Lower lobe of right lung (tissue), 2 donors: ENCODE measurements around the gene SEC61A2. TPM values are rescaled to one million over a fixed set of nuclear protein-coding genes. Genes with fewer than 3 reads are reported as not detected.

Experiments used
- ATAC-seq, 2 donors: fragments of 200-7000 bp; cut with Tn5 transposase; one replicate each; pipeline ENCODE4 v1.9.1; 2020 to 2022; ENCODE audit warnings: mild to moderate bottlenecking in 2 of 2, moderate library complexity in 2 of 2
- DNase-seq: peaks from one replicate; pipeline ENCODE4 v3.0.0-alpha.2; 2020
- H3K27ac ChIP-seq: fragments of 200-600 bp; one replicate; pipeline ENCODE4 v1.8.0; 2022
- H3K27me3 ChIP-seq: fragments of 200-600 bp; one replicate; pipeline ENCODE4 v1.8.0; 2022; ENCODE audit warnings: low read depth
- H3K36me3 ChIP-seq: fragments of 200-600 bp; one replicate; pipeline ENCODE4 v1.8.0; 2022; ENCODE audit warnings: mild to moderate bottlenecking
- H3K4me1 ChIP-seq: fragments of 200-600 bp; one replicate; pipeline ENCODE4 v1.8.0; 2022
- H3K4me3 ChIP-seq: fragments of 200-600 bp; one replicate; pipeline ENCODE4 v1.8.0; 2022; ENCODE audit warnings: mild to moderate bottlenecking
- H3K9me3 ChIP-seq: fragments of 200-600 bp; one replicate; pipeline ENCODE4 v1.8.0; 2022
- intact Hi-C: fragments of 100-400 bp; cut with DNase I; formaldehyde crosslinking; loops from one replicate; pipeline ENCODE4 v1.11.0; 2022
- total RNA-seq: library from RNA; stranded (reverse); fragmentation: NEBNext Ultra II Directional; extraction: Animal tissue kit (Norgen Biotek cat#: 25700); gene quantifications from one replicate; pipeline ENCODE4 v1.2.1, GENCODE V29; 2021
- TF ChIP-seq, protein P1 (sequence below): fragments of 200-600 bp; IDR thresholded peaks from one replicate; pipeline ENCODE4 v1.8.0; 2022; ENCODE audit warnings: antibody characterized with exemption, mild to moderate bottlenecking
- donor health status: DM: no; HTN: yes; CAD: no; lungs with severe emphysema.

Gene SEC61A2
- total RNA-seq, 1 donor from 2014 or later = 5.3 TPM

DNA sequence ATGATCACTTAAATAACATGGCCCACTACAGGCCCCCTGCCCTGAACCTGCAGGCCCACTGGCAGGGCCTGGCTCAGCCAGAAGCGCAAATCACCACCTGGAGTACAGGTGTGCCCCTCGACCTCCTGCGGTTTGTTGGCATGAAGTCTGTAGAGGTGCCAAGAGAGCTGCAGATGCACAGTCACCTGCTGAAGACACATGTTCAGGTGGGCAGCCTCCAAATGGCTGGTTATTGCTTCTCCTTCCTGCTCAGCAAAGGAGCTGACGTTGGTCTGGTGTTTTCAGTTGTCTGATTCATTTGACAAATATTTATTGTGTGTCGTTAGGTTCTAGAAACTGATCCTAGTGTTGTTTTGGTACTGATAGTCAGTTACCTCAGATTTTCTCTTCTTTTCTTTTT, 31.7 kb upstream of the SEC61A2 start:
- no peak overlapping the region for H3K27ac ChIP-seq
- H3K4me1 ChIP-seq = no peaks in the 10 kb centered on the region
- TF ChIP-seq, protein P1, sequence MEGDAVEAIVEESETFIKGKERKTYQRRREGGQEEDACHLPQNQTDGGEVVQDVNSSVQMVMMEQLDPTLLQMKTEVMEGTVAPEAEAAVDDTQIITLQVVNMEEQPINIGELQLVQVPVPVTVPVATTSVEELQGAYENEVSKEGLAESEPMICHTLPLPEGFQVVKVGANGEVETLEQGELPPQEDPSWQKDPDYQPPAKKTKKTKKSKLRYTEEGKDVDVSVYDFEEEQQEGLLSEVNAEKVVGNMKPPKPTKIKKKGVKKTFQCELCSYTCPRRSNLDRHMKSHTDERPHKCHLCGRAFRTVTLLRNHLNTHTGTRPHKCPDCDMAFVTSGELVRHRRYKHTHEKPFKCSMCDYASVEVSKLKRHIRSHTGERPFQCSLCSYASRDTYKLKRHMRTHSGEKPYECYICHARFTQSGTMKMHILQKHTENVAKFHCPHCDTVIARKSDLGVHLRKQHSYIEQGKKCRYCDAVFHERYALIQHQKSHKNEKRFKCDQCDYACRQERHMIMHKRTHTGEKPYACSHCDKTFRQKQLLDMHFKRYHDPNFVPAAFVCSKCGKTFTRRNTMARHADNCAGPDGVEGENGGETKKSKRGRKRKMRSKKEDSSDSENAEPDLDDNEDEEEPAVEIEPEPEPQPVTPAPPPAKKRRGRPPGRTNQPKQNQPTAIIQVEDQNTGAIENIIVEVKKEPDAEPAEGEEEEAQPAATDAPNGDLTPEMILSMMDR = no peak
- ATAC-seq = no peak
- intact Hi-C loops = no loop called here
- H3K4me3 ChIP-seq = no peak overlapping the region
- peaks cover 81% of the 10 kb centered on the region for H3K36me3 ChIP-seq
- no peaks in the 10 kb centered on the region for H3K9me3 ChIP-seq
- no peak for DNase-seq
- no peaks in the 10 kb centered on the region for H3K27me3 ChIP-seq

DNA sequence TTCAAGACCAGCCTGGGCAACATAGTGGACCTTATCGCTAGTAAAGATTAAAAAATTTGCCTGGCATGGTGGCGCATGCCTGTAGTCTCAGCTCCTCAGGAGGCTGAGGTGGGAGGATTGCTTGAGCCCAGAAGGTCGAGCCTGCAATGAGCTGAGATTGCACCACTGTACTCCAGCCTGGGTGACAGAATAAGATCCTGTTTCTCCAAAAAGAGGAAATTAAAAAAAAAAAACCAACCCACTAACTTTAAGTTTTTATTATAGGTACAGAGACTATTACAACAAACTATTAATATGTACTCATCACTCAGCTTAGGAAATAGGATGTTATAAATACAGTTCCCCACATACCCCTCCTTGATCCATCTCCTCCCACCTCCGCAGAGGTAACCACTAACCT, 30.5 kb upstream of the SEC61A2 start:
- no peak for DNase-seq
- Histone ChIP-seq H3K4me1 (no peaks in the 10 kb centered on the region), H3K27ac (no peak overlapping the region), H3K9me3 (no peaks in the 10 kb centered on the region), H3K4me3 (no peak overlapping the region), H3K36me3 (peaks cover 76% of the 10 kb centered on the region), H3K27me3 (no peaks in the 10 kb centered on the region)
- no peak for ATAC-seq
- TF ChIP-seq, protein P1 = no peak
- intact Hi-C loops = no loop called here

DNA sequence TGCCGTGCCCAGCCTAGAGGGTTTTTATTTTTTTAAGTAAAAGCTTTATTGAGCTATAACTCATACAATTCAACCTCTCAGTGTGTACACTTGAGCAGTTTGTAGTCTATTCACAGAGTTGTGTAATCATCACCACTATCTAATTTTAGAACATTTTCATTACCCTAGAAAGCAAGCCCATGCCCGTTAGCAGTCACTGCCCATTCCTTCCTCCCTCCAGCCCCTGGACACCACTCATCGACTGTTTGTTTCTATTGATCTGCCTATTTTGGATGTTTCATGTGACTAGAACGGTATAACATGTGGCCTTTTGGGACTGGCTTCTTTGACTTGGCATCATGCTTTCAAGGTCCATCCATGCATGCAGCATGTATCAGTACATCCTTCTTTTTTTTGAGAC, 25.7 kb upstream of the SEC61A2 start:
- no peak overlapping the region for H3K4me3 ChIP-seq
- no peaks in the 10 kb centered on the region for H3K4me1 ChIP-seq
- DNase-seq = no peak
- intact Hi-C loops = no loop called here
- ATAC-seq = no peak
- no peak overlapping the region for H3K27ac ChIP-seq
- no peaks in the 10 kb centered on the region for H3K27me3 ChIP-seq
- H3K36me3 ChIP-seq = peaks cover 92% of the 10 kb centered on the region
- H3K9me3 ChIP-seq = no peaks in the 10 kb centered on the region
- TF ChIP-seq, protein P1 = no peak

DNA sequence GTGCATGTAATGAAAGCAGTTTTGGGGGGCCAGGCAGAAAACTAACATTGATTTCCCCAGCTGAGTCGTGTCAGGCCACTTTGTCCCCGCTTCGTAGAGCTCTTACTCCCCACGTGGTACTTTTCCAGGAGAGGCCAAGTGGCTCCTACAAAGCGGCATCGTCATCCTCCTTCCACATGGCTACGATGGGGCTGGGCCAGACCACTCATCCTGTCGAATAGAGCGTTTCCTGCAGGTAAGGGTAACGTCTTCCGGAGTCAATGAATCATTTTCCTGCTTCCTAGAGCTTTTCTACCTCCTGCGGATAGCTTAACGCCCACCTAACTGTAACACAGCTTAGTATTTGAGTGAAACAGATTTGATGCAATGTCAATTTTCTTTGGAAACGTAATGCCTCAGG, 21.7 kb upstream of the SEC61A2 start:
- no peaks in the 10 kb centered on the region for H3K4me1 ChIP-seq
- intact Hi-C loops = no loop called here
- H3K27ac ChIP-seq = no peak overlapping the region
- no peaks in the 10 kb centered on the region for H3K27me3 ChIP-seq
- ATAC-seq (no peak), DNase-seq (no peak)
- H3K4me3 ChIP-seq = no peak overlapping the region
- peaks cover 87% of the 10 kb centered on the region for H3K36me3 ChIP-seq
- TF ChIP-seq, protein P1 = no peak
- no peaks in the 10 kb centered on the region for H3K9me3 ChIP-seq

DNA sequence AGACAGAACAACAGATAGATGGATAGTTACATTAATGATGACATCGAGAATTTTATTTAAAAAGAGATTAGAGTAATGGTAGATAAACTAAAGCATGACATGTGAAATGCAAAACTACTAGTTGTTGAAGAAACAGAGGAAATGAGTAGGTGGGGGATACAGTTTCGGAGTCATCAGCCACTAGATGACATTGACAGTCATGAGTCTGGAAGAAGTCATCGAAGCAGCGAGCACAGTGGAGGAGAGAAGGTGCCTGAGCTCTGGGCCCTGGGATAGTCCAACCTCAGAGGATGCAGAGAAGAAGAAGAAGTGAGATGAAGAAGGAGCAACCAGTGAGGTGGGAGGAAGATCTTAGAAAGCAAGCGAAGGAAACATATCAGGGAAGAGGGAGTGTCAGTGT, 20.2 kb upstream of the SEC61A2 start:
- peaks cover 92% of the 10 kb centered on the region for H3K36me3 ChIP-seq
- no peak for ATAC-seq
- intact Hi-C loops = no loop called here
- no peak overlapping the region for H3K27ac ChIP-seq
- no peak overlapping the region for H3K4me3 ChIP-seq
- H3K9me3 ChIP-seq = no peaks in the 10 kb centered on the region
- no peaks in the 10 kb centered on the region for H3K27me3 ChIP-seq
- H3K4me1 ChIP-seq = no peaks in the 10 kb centered on the region
- TF ChIP-seq, protein P1 = no peak
- no peak for DNase-seq

DNA sequence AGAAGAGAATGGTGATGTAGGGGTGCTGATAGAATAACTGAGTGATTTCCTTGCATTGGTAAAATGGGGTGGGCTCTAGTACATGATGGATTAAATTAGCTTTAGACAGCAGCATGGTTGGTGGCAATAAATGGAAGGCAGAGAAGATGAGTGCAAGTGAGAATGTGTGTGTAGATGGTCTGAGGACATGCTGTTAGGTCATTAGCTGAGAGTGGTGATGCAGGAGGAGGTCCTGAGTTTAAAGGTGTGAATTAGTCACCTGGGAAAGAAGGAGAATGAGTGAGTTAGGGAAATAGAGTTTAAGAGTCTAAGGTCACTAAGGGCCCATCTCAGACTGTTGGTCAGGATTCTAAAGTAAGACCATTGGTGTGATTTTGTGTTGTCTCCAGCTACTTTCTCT, 17.9 kb upstream of the SEC61A2 start:
- Histone ChIP-seq H3K36me3 (peaks cover 72% of the 10 kb centered on the region), H3K4me1 (no peaks in the 10 kb centered on the region), H3K4me3 (no peak overlapping the region), H3K27ac (no peak overlapping the region), H3K9me3 (no peaks in the 10 kb centered on the region), H3K27me3 (no peaks in the 10 kb centered on the region)
- intact Hi-C loops = no loop called here
- no peak for DNase-seq
- TF ChIP-seq, protein P1 = no peak
- ATAC-seq = no peak
